ENCODE results near the gene FAM50B.

GRCh38 chr6:3879194-3879952, 30.2 kb downstream of the FAM50B start:
- TF ChIP-seq EZH2 (IDR thresholded peaks at IDR 0.05; ENCODE audit: low read depth, unreplicated experiment) (no peak), CTCF (conservative IDR thresholded peaks at IDR 0.05; ENCODE audit: low read depth in 2 of 2) (no peak), REST (IDR thresholded peaks at IDR 0.05; ENCODE audit: unreplicated experiment) (no peak), CREB1 (CRISPR knock-in tag; IDR thresholded peaks at IDR 0.05; ENCODE audit: low read depth) (no peak), POLR2AphosphoS5 (IDR thresholded peaks at IDR 0.05; ENCODE audit: low read depth) (no peak), JUNB (IDR thresholded peaks at IDR 0.05; ENCODE audit: unreplicated experiment) (no peak), ETS1 (IDR thresholded peaks at IDR 0.05) (no peak), EZH2phosphoT487 (IDR thresholded peaks at IDR 0.05; ENCODE audit: unreplicated experiment) (no peak), NANOG (IDR thresholded peaks at IDR 0.05; ENCODE audit: borderline replicate concordance) (no peak)

Measured in GM23338 (cell line).